Measurements from ENCODE around the gene FAM53A. TPM values are rescaled to one million over a fixed set of nuclear protein-coding genes. Genes with fewer than 3 reads are reported as not detected.
"Not testable (repeated sequence)": the region's sequence is repeated elsewhere in the genome, so short reads cannot be mapped to it uniquely, and the experiment has no call there.

The FAM53A gene
- polyA plus RNA-seq, 4 donors, result 1.2 to 3.6 (median 2.5) TPM

- no peak for DNase-seq (ENCODE audit: low read depth in 4 of 4, low spot score in 2 of 4)
These were observed 6.6 kb upstream of the FAM53A start for GRCh38 chr4:1690698-1691097.

- no peak for DNase-seq (ENCODE audit: low read depth in 4 of 4, low spot score in 2 of 4)
These were observed 2.4 kb upstream of the FAM53A start for GRCh38 chr4:1686440-1687036.

- peak in 1 of 4 donors; percentile 19 for DNase-seq (ENCODE audit: low read depth in 4 of 4, low spot score in 2 of 4)
These were observed 1.4 kb upstream of the FAM53A start for GRCh38 chr4:1685235-1686150.

- DNase-seq (ENCODE audit: low read depth in 4 of 4, low spot score in 2 of 4), result no peak
These were observed 557 bp upstream of the FAM53A start for GRCh38 chr4:1684506-1685234.

- DNase-seq (ENCODE audit: low read depth in 4 of 4, low spot score in 2 of 4), result no peak
These were observed 815 bp downstream of the FAM53A start for GRCh38 chr4:1683261-1683735.

GRCh38 chr4:1682860-1683259, 1.3 kb downstream of the FAM53A start:
- no peak for DNase-seq (ENCODE audit: low read depth in 4 of 4, low spot score in 2 of 4)

GRCh38 chr4:1678244-1678643, 5.9 kb downstream of the FAM53A start:
- DNase-seq (ENCODE audit: low read depth in 4 of 4, low spot score in 2 of 4), result no peak

GRCh38 chr4:1676605-1677525, 7.2 kb downstream of the FAM53A start:
- DNase-seq (ENCODE audit: low read depth in 4 of 4, low spot score in 2 of 4), result no peak

GRCh38 chr4:1675802-1676137, 8.3 kb downstream of the FAM53A start:
- DNase-seq (ENCODE audit: low read depth in 4 of 4, low spot score in 2 of 4), result no peak

GRCh38 chr4:1675136-1675801, 8.8 kb downstream of the FAM53A start:
- no peak for DNase-seq (ENCODE audit: low read depth in 4 of 4, low spot score in 2 of 4)

- no peak for DNase-seq (ENCODE audit: low read depth in 4 of 4, low spot score in 2 of 4)
These were observed 9.4 kb downstream of the FAM53A start for GRCh38 chr4:1674682-1675081.

- no peak for DNase-seq (ENCODE audit: low read depth in 4 of 4, low spot score in 2 of 4)
These were observed 10.4 kb downstream of the FAM53A start for GRCh38 chr4:1673671-1674070.

- DNase-seq (ENCODE audit: low read depth in 4 of 4, low spot score in 2 of 4), result not testable (repeated sequence)
These were observed 13.1 kb downstream of the FAM53A start for GRCh38 chr4:1671011-1671410.

- no peak for DNase-seq (ENCODE audit: low read depth in 4 of 4, low spot score in 2 of 4)
These were observed 13.8 kb downstream of the FAM53A start for GRCh38 chr4:1670279-1670678.

GRCh38 chr4:1669850-1670249, 14.3 kb downstream of the FAM53A start:
- DNase-seq (ENCODE audit: low read depth in 4 of 4, low spot score in 2 of 4), result no peak

GRCh38 chr4:1669270-1669669, 14.8 kb downstream of the FAM53A start:
- no peak for DNase-seq (ENCODE audit: low read depth in 4 of 4, low spot score in 2 of 4)

- DNase-seq (ENCODE audit: low read depth in 4 of 4, low spot score in 2 of 4), result no peak
These were observed 15.6 kb downstream of the FAM53A start for GRCh38 chr4:1668488-1668840.

GRCh38 chr4:1667273-1667672, 16.8 kb downstream of the FAM53A start:
- DNase-seq (ENCODE audit: low read depth in 4 of 4, low spot score in 2 of 4), result no peak

GRCh38 chr4:1666391-1666790, 17.7 kb downstream of the FAM53A start:
- DNase-seq (ENCODE audit: low read depth in 4 of 4, low spot score in 2 of 4), result no peak

- no peak for DNase-seq (ENCODE audit: low read depth in 4 of 4, low spot score in 2 of 4)
These were observed 20.0 kb downstream of the FAM53A start for GRCh38 chr4:1664141-1664540.

Measured in left renal cortex interstitium (tissue), 4 donors.